SU-DHL-6 (cell line): ENCODE data around the gene CRTAC1.

Experiments used
- H2AFZ ChIP-seq: fragments of 200-600 bp; sonication (generic); 2 replicates; pipeline ENCODE4 v1.6.1; 2014; ENCODE audit warnings: low read depth, mild to moderate bottlenecking, moderate library complexity, mixed read lengths, antibody characterized with exemption, low read length; ENCODE audit not compliant: severe bottlenecking
- H3F3A ChIP-seq: fragments of 200-600 bp; shearing (Covaris generic); 2 replicates; pipeline ENCODE4 v1.6.0; 2016; ENCODE audit warnings: antibody characterized with exemption, mild to moderate bottlenecking; ENCODE audit not compliant: insufficient read depth
- H3K27ac ChIP-seq: fragments of 200-600 bp; sonication (generic); 2 replicates; pipeline ENCODE4 v1.5.1; 2016; ENCODE audit warnings: low read depth, mild to moderate bottlenecking, low read length, moderate library complexity, mixed read lengths
- H3K27me3 ChIP-seq: fragments of 200-600 bp; sonication (generic), shearing (Covaris generic); 2 replicates; pipeline ENCODE4 v1.6.0; 2014; ENCODE audit warnings: mild to moderate bottlenecking, low read length
- H3K36me3 ChIP-seq: fragments of 200-600 bp; sonication (generic); 2 replicates; pipeline ENCODE4 v1.6.1; 2014; ENCODE audit warnings: mild to moderate bottlenecking, low read length, mixed read lengths
- H3K4me2 ChIP-seq: fragments of 300-600, 200-600 bp; shearing (Covaris generic), sonication (generic); 2 replicates; pipeline ENCODE4 v1.6.0; 2014; ENCODE audit warnings: low read length, low read depth, mild to moderate bottlenecking; ENCODE audit not compliant: poor library complexity, severe bottlenecking
- H3K4me3 ChIP-seq: fragments of 200-600 bp; sonication (generic); 2 replicates; pipeline ENCODE4 v1.5.1; 2014; ENCODE audit warnings: antibody characterized with exemption, low read length, mild to moderate bottlenecking, mixed read lengths; ENCODE audit not compliant: insufficient read depth, poor library complexity, severe bottlenecking
- H3K79me2 ChIP-seq: fragments of 200-600 bp; sonication (generic); 2 replicates; pipeline ENCODE4 v1.6.1; 2014; ENCODE audit warnings: mild to moderate bottlenecking, low read length, moderate library complexity; ENCODE audit not compliant: insufficient read depth
- H3K9ac ChIP-seq: fragments of 200-600 bp; sonication (generic); 2 replicates; pipeline ENCODE4 v1.7.0; 2014; ENCODE audit warnings: mild to moderate bottlenecking, low read length
- H3K9me2 ChIP-seq: fragments of 200-600 bp; sonication (generic); replicated peaks from 2 replicates; pipeline ENCODE4 v1.6.1; 2014; ENCODE audit warnings: low read length; ENCODE audit not compliant: insufficient read depth
- H3K9me3 ChIP-seq: fragments of 200-600 bp; sonication (generic); 2 replicates; pipeline ENCODE4 v1.6.1; 2014; ENCODE audit warnings: low read length, mixed read lengths; ENCODE audit not compliant: insufficient read depth
- H4K20me1 ChIP-seq: fragments of 200-600 bp; sonication (generic); 2 replicates; pipeline ENCODE4 v1.6.1; 2014; ENCODE audit warnings: low read depth, mild to moderate bottlenecking, antibody characterized with exemption, low read length, moderate library complexity, mixed read lengths
- EZH2phosphoT487 ChIP-seq: fragments of 200-600 bp; sonication (generic), shearing (Covaris generic); conservative IDR thresholded peaks from 2 replicates; pipeline ENCODE4 v1.6.1; 2018; ENCODE audit warnings: mild to moderate bottlenecking, antibody characterized with exemption, low read length, moderate library complexity, mixed read lengths
- TF ChIP-seq, protein P1 (sequence below): fragments of 200-600 bp; sonication (generic); IDR thresholded peaks from one replicate; pipeline ENCODE4 v1.5.1; 2017; ENCODE audit warnings: antibody characterized with exemption, mild to moderate bottlenecking, low read length, moderate library complexity; ENCODE audit not compliant: insufficient read depth, poor library complexity, severe bottlenecking

CRTAC1 gene

GRCh38 chr10:97852277-97852676, 178.1 kb downstream of the CRTAC1 start:
- Histone ChIP-seq H3K4me3 (no peak overlapping the region), H3K9me3 (no peaks in the 10 kb centered on the region), H2AFZ (no peak overlapping the region), H3F3A (no peaks in the 10 kb centered on the region), H3K27ac (no peak overlapping the region), H3K9me2 (no peaks in the 10 kb centered on the region), H3K79me2 (no peaks in the 10 kb centered on the region), H3K9ac (no peak overlapping the region), H3K36me3 (no peaks in the 10 kb centered on the region), H3K4me2 (no peak overlapping the region), H4K20me1 (no peaks in the 10 kb centered on the region), H3K27me3 (no peaks in the 10 kb centered on the region)
- TF ChIP-seq, protein P1, sequence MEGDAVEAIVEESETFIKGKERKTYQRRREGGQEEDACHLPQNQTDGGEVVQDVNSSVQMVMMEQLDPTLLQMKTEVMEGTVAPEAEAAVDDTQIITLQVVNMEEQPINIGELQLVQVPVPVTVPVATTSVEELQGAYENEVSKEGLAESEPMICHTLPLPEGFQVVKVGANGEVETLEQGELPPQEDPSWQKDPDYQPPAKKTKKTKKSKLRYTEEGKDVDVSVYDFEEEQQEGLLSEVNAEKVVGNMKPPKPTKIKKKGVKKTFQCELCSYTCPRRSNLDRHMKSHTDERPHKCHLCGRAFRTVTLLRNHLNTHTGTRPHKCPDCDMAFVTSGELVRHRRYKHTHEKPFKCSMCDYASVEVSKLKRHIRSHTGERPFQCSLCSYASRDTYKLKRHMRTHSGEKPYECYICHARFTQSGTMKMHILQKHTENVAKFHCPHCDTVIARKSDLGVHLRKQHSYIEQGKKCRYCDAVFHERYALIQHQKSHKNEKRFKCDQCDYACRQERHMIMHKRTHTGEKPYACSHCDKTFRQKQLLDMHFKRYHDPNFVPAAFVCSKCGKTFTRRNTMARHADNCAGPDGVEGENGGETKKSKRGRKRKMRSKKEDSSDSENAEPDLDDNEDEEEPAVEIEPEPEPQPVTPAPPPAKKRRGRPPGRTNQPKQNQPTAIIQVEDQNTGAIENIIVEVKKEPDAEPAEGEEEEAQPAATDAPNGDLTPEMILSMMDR = no peak
- no peak for TF ChIP-seq EZH2phosphoT487

GRCh38 chr10:97851341-97852001, 178.9 kb downstream of the CRTAC1 start:
- no peak overlapping the region for H3K27ac ChIP-seq
- H3K9me3 ChIP-seq = no peaks in the 10 kb centered on the region
- H2AFZ ChIP-seq = no peak overlapping the region
- no peaks in the 10 kb centered on the region for H3K79me2 ChIP-seq
- TF ChIP-seq, protein P1 = no peak
- no peak for TF ChIP-seq EZH2phosphoT487
- no peaks in the 10 kb centered on the region for H4K20me1 ChIP-seq
- no peaks in the 10 kb centered on the region for H3K9me2 ChIP-seq
- H3K4me2 ChIP-seq = no peak overlapping the region
- H3K36me3 ChIP-seq = no peaks in the 10 kb centered on the region
- H3F3A ChIP-seq = no peaks in the 10 kb centered on the region
- no peak overlapping the region for H3K4me3 ChIP-seq
- H3K27me3 ChIP-seq = no peaks in the 10 kb centered on the region
- no peak overlapping the region for H3K9ac ChIP-seq

DNA sequence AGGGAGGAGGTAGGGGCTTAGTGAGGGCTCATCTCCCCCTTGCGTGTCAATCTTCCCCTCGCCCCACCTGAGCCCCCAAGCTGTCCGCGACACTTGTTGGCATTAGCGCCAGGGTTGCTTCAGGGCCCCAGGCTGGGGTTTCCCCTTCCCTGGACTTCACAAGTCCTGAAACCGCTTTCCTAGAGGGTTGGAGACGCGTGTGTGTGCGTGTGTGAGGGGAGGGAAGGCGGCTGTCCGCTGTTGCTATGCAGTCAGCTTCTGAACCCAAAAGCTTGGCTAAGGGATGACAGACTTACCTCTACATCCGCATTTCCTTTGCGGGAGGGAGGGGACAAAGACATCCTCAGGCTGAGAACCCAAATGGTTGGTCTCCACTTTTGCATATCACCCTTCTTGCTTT, 180.0 kb downstream of the CRTAC1 start:
- no peaks in the 10 kb centered on the region for H3K27me3 ChIP-seq

More for the DNA sequence above, 180.0 kb downstream of the CRTAC1 start:
- Histone ChIP-seq H3K4me3 (no peak overlapping the region), H3K36me3 (no peaks in the 10 kb centered on the region), H3F3A (no peaks in the 10 kb centered on the region), H3K27ac (no peak overlapping the region), H3K79me2 (no peaks in the 10 kb centered on the region), H3K4me2 (no peak overlapping the region), H3K9me2 (no peaks in the 10 kb centered on the region), H2AFZ (no peak overlapping the region), H3K9me3 (no peaks in the 10 kb centered on the region), H3K9ac (no peak overlapping the region), H4K20me1 (no peaks in the 10 kb centered on the region)
- TF ChIP-seq, protein P1 = no peak
- no peak for TF ChIP-seq EZH2phosphoT487
